Lower lobe of right lung (tissue), 2 donors: ENCODE results near the gene CEP135. TPM values are rescaled to one million over a fixed set of nuclear protein-coding genes. Genes with fewer than 3 reads are reported as not detected.

ENCODE experiments used
- ATAC-seq, 2 donors: fragments of 200-7000 bp; cut with Tn5 transposase; one replicate each; pipeline ENCODE4 v1.9.1; 2020 to 2022; ENCODE audit warnings: mild to moderate bottlenecking in 2 of 2, moderate library complexity in 2 of 2
- DNase-seq: peaks from one replicate; pipeline ENCODE4 v3.0.0-alpha.2; 2020
- H3K27ac ChIP-seq: fragments of 200-600 bp; one replicate; pipeline ENCODE4 v1.8.0; 2022
- H3K27me3 ChIP-seq: fragments of 200-600 bp; one replicate; pipeline ENCODE4 v1.8.0; 2022; ENCODE audit warnings: low read depth
- H3K36me3 ChIP-seq: fragments of 200-600 bp; one replicate; pipeline ENCODE4 v1.8.0; 2022; ENCODE audit warnings: mild to moderate bottlenecking
- H3K4me1 ChIP-seq: fragments of 200-600 bp; one replicate; pipeline ENCODE4 v1.8.0; 2022
- H3K4me3 ChIP-seq: fragments of 200-600 bp; one replicate; pipeline ENCODE4 v1.8.0; 2022; ENCODE audit warnings: mild to moderate bottlenecking
- H3K9me3 ChIP-seq: fragments of 200-600 bp; one replicate; pipeline ENCODE4 v1.8.0; 2022
- intact Hi-C: fragments of 100-400 bp; cut with DNase I; formaldehyde crosslinking; loops from one replicate; pipeline ENCODE4 v1.11.0; 2022
- total RNA-seq: library from RNA; stranded (reverse); fragmentation: NEBNext Ultra II Directional; extraction: Animal tissue kit (Norgen Biotek cat#: 25700); gene quantifications from one replicate; pipeline ENCODE4 v1.2.1, GENCODE V29; 2021
- TF ChIP-seq, protein P1 (sequence below): fragments of 200-600 bp; IDR thresholded peaks from one replicate; pipeline ENCODE4 v1.8.0; 2022; ENCODE audit warnings: antibody characterized with exemption, mild to moderate bottlenecking
- donor health status: DM: no; HTN: yes; CAD: no; lungs with severe emphysema.

Gene CEP135
- total RNA-seq, 1 donor from 2014 or later, result 8.2 TPM

- H3K27ac ChIP-seq, result no peak overlapping the region
- H3K27me3 ChIP-seq, result no peaks in the 10 kb centered on the region
- H3K4me3 ChIP-seq, result no peak overlapping the region
- H3K36me3 ChIP-seq, result peaks cover 24% of the 10 kb centered on the region
- H3K4me1 ChIP-seq, result no peaks in the 10 kb centered on the region
- DNase-seq, result no peak
- ATAC-seq, result no peak
- TF ChIP-seq, protein P1, sequence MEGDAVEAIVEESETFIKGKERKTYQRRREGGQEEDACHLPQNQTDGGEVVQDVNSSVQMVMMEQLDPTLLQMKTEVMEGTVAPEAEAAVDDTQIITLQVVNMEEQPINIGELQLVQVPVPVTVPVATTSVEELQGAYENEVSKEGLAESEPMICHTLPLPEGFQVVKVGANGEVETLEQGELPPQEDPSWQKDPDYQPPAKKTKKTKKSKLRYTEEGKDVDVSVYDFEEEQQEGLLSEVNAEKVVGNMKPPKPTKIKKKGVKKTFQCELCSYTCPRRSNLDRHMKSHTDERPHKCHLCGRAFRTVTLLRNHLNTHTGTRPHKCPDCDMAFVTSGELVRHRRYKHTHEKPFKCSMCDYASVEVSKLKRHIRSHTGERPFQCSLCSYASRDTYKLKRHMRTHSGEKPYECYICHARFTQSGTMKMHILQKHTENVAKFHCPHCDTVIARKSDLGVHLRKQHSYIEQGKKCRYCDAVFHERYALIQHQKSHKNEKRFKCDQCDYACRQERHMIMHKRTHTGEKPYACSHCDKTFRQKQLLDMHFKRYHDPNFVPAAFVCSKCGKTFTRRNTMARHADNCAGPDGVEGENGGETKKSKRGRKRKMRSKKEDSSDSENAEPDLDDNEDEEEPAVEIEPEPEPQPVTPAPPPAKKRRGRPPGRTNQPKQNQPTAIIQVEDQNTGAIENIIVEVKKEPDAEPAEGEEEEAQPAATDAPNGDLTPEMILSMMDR, result no peak
- H3K9me3 ChIP-seq, result no peaks in the 10 kb centered on the region
- intact Hi-C loops, result no loop called here
Observed at GRCh38 chr4:55906323-55906722, 42.4 kb upstream of the CEP135 start.

GRCh38 chr4:55906989-55907388 lies 41.8 kb upstream of the CEP135 start:
- H3K27me3 ChIP-seq, result no peaks in the 10 kb centered on the region
- ATAC-seq (no peak), DNase-seq (no peak)
- no peak overlapping the region for H3K4me3 ChIP-seq
- H3K9me3 ChIP-seq, result no peaks in the 10 kb centered on the region
- no peak overlapping the region for H3K27ac ChIP-seq
- TF ChIP-seq, protein P1, result no peak
- intact Hi-C loops, result no loop called here
- peaks cover 23% of the 10 kb centered on the region for H3K36me3 ChIP-seq
- H3K4me1 ChIP-seq, result no peaks in the 10 kb centered on the region

DNA sequence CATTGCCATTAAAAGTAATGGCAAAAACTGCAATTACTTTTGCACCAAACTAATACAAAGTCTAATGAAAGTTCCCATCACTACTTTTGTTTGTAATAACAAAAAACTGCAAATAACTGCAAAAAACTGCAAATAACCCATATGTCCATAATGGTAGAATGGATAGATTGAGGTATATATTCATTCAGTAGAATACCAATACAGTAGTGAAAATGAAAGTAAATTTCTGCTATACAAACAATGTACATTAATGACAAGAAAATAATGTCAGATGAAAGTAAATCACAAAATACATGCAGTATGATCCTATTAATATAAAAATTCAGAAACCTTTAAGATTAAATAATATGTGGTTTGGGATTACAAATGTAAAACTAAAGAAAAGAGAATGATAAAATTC lies 41.3 kb upstream of the CEP135 start:
- DNase-seq (no peak), ATAC-seq (no peak)
- H3K9me3 ChIP-seq, result no peaks in the 10 kb centered on the region
- H3K4me1 ChIP-seq, result no peaks in the 10 kb centered on the region
- TF ChIP-seq, protein P1, result no peak
- intact Hi-C loops, result no loop called here
- no peaks in the 10 kb centered on the region for H3K27me3 ChIP-seq
- H3K36me3 ChIP-seq, result peaks cover 18% of the 10 kb centered on the region
- no peak overlapping the region for H3K4me3 ChIP-seq
- no peak overlapping the region for H3K27ac ChIP-seq

- Histone ChIP-seq H3K4me3 (no peak overlapping the region), H3K36me3 (peaks cover 4% of the 10 kb centered on the region), H3K27ac (no peak overlapping the region), H3K4me1 (no peaks in the 10 kb centered on the region), H3K9me3 (no peaks in the 10 kb centered on the region), H3K27me3 (no peaks in the 10 kb centered on the region)
- ATAC-seq (no peak), DNase-seq (no peak)
- TF ChIP-seq, protein P1, result no peak
- intact Hi-C loops, result no loop called here
Observed at GRCh38 chr4:55910140-55910539, 38.6 kb upstream of the CEP135 start.

DNA sequence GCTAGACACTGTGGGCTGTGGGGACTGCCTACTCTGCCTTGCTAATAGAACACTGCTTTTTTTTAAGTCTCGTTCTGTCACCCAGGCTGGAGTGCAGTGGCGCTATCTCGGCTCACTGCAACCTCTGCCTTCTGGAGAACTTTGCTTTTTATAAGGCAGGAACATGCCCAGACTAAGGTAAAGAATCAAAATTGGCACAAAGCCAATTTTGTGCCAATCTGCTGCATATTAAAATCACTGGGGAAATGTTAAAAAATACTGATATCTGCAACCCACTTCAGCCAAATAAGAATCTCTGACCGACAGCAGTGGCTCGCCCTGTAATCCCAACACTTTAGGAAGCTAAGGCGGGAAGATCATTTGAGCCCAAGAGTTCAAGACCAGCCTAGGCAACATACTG lies 36.5 kb upstream of the CEP135 start:
- H3K36me3 ChIP-seq, result no peaks in the 10 kb centered on the region
- H3K9me3 ChIP-seq, result no peaks in the 10 kb centered on the region
- H3K27ac ChIP-seq, result no peak overlapping the region
- H3K27me3 ChIP-seq, result no peaks in the 10 kb centered on the region
- H3K4me3 ChIP-seq, result no peak overlapping the region
- no peak for ATAC-seq
- TF ChIP-seq, protein P1, result no peak
- H3K4me1 ChIP-seq, result no peaks in the 10 kb centered on the region
- DNase-seq, result no peak
- intact Hi-C loops, result no loop called here

DNA sequence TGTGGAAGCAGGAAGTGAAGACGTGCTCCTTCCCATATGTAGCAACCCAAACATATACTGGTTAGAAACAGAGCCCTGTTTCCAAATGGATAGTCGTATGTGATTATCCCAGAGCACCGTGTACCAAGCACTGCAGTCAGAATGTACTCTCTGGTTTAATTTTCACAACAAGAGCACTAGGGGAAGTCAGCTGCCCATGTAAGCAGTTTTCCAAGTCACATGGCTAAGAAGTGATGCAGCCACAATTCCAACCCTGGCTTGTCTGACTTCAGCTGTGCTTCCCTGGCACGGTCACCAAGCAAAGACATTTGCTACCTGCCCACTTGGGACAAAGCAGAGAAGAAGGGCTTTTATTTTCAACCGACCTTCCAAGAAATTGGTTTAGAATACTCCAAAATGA lies 28.2 kb upstream of the CEP135 start:
- Histone ChIP-seq H3K36me3 (no peaks in the 10 kb centered on the region), H3K27me3 (no peaks in the 10 kb centered on the region), H3K4me3 (no peak overlapping the region), H3K4me1 (no peaks in the 10 kb centered on the region), H3K9me3 (no peaks in the 10 kb centered on the region), H3K27ac (no peak overlapping the region)
- TF ChIP-seq, protein P1, result no peak
- intact Hi-C loops, result no loop called here
- ATAC-seq, result no peak
- DNase-seq, result no peak
